Testis (tissue), 3 donors: ENCODE measurements around the gene CHPF. TPM values are rescaled to one million over a fixed set of nuclear protein-coding genes. Genes with fewer than 3 reads are reported as not detected.

Experiments used
- DNase-seq: peaks from one replicate; pipeline ENCODE4 v3.0.0-alpha.2; 2019
- H3K27ac ChIP-seq, 2 donors: fragments of 200-600 bp; sonication (generic); one replicate each; pipeline ENCODE4 v1.5.1; 2019
- H3K27me3 ChIP-seq: fragments of 200-600 bp; sonication (generic); one replicate; pipeline ENCODE4 v1.5.1; 2019
- H3K36me3 ChIP-seq: fragments of 200-600 bp; sonication (generic); one replicate; pipeline ENCODE4 v1.5.1; 2017; ENCODE audit warnings: low read depth; ENCODE audit errors: missing control alignments
- H3K4me1 ChIP-seq: fragments of 200-600 bp; sonication (generic); one replicate; pipeline ENCODE4 v1.5.1; 2019
- H3K4me3 ChIP-seq, 2 donors: fragments of 200-600 bp; sonication (generic); one replicate each; pipeline ENCODE4 v1.5.1; 2017 to 2019
- H3K9me3 ChIP-seq: fragments of 200-600 bp; sonication (generic); one replicate; pipeline ENCODE4 v1.5.1; 2017
- CTCF ChIP-seq, 3 experiments: fragments of 450-650 bp in 2 of 3; fragments of 200-600 bp in 1 of 3; sonication (generic) in 1 of 3; IDR thresholded peaks; one replicate each; pipeline ENCODE4 v1.5.1; 2016 to 2019; ENCODE audit warnings: antibody characterized with exemption in 3 of 3, mild to moderate bottlenecking in 2 of 3, moderate library complexity in 1 of 3
- POLR2A ChIP-seq: fragments of 450-650 bp; IDR thresholded peaks from one replicate; pipeline ENCODE4 v1.6.1; 2017; ENCODE audit warnings: antibody characterized with exemption, mild to moderate bottlenecking, moderate library complexity
- WGBS, 2 donors: methylation state at CpG; one replicate each; pipeline ENCODE4 v1.1.5; 2018; 5-methylcytosine and 5-hydroxymethylcytosine counted together
- intact Hi-C: fragments of 100-400 bp; cut with DNase I; formaldehyde crosslinking; loops from one replicate; pipeline ENCODE4 v1.15.1; 2023; ENCODE audit warnings: low total_unique reads
- polyA plus RNA-seq: library from polyadenylated mRNA; stranded (reverse); fragments of 350-450 nt; fragmentation: Illumina TruSeq; extraction: RNeasy Lipid Tissue Mini Kit (QIAGEN cat#74804); gene quantifications from one replicate; pipeline ENCODE4 v1.2.3, GENCODE V29; 2014; ENCODE audit warnings: low read depth, low replicate concordance; ENCODE audit not compliant: insufficient read depth
- total RNA-seq, 2 donors: library from RNA; depleted of rRNA; stranded (reverse); fragments of >200 nt; gene quantifications; one replicate each; pipeline ENCODE4 v1.2.3, GENCODE V29; 2016

CHPF gene
- total and polyA plus RNA-seq, 3 donors from 2014 or later = 194 to 992 (median 796) TPM

- intact Hi-C loops = no loop called here
- Histone ChIP-seq H3K36me3 (no peaks in the 10 kb centered on the region), H3K27me3 (no peaks in the 10 kb centered on the region), H3K9me3 (no peaks in the 10 kb centered on the region), H3K27ac (no peak overlapping the region), H3K4me3 (no peak overlapping the region), H3K4me1 (peaks cover 15% of the 10 kb centered on the region)
- no peak for DNase-seq
- WGBS, 2 donors = 91 to 96% methylated on average over 18 of the region's 18 CpGs
- TF ChIP-seq POLR2A (no peak), CTCF (IDR thresholded peaks at IDR 0.05) (no peak)
Observed at GRCh38 chr2:219567131-219567530, 23.5 kb upstream of the CHPF start.

- intact Hi-C loops = no loop called here
- Histone ChIP-seq H3K4me1 (peaks cover 10% of the 10 kb centered on the region), H3K4me3 (no peak overlapping the region), H3K36me3 (no peaks in the 10 kb centered on the region), H3K27me3 (no peaks in the 10 kb centered on the region), H3K27ac (no peak overlapping the region), H3K9me3 (no peaks in the 10 kb centered on the region)
- TF ChIP-seq CTCF (IDR thresholded peaks at IDR 0.05) (no peak), POLR2A (no peak)
- no peak for DNase-seq
- 86 to 92% methylated on average over 11 of the region's 11 CpGs for WGBS, 2 donors
Observed at GRCh38 chr2:219566640-219567039, 23.0 kb upstream of the CHPF start.

GRCh38 chr2:219565130-219566080, 21.8 kb upstream of the CHPF start:
- Histone ChIP-seq H3K9me3 (no peaks in the 10 kb centered on the region), H3K27me3 (no peaks in the 10 kb centered on the region), H3K36me3 (no peaks in the 10 kb centered on the region), H3K4me1 (peaks cover 11% of the 10 kb centered on the region), H3K27ac (no peak overlapping the region), H3K4me3 (no peak overlapping the region)
- intact Hi-C loops = no loop called here
- TF ChIP-seq CTCF (IDR thresholded peaks at IDR 0.05) = no peak
- no peak for TF ChIP-seq POLR2A
- WGBS, 2 donors = 69 to 72% methylated on average over 20 to 21 of the region's 21 CpGs
- DNase-seq = no peak

- DNase-seq = no peak
- whole genome bisulfite sequencing, 2 donors = 89 to 90% methylated on average over 19 to 20 of the region's 20 CpGs
- TF ChIP-seq CTCF (IDR thresholded peaks at IDR 0.05) (no peak), POLR2A (no peak)
- Histone ChIP-seq H3K4me1 (peaks cover 9% of the 10 kb centered on the region), H3K4me3 (no peak overlapping the region), H3K27me3 (no peaks in the 10 kb centered on the region), H3K36me3 (no peaks in the 10 kb centered on the region), H3K9me3 (no peaks in the 10 kb centered on the region), H3K27ac (no peak overlapping the region)
- intact Hi-C loops = no loop called here
Observed at GRCh38 chr2:219563271-219563928, 19.8 kb upstream of the CHPF start.
